ENCODE data around the gene PML.
"Not testable (repeated sequence)": the region's sequence is repeated elsewhere in the genome, so short reads cannot be mapped to it uniquely, and the experiment has no call there.

PML gene

GRCh38 chr15:73957785-73958184 is 36.7 kb upstream of the PML start:
- no peak for DNase-seq

DNA sequence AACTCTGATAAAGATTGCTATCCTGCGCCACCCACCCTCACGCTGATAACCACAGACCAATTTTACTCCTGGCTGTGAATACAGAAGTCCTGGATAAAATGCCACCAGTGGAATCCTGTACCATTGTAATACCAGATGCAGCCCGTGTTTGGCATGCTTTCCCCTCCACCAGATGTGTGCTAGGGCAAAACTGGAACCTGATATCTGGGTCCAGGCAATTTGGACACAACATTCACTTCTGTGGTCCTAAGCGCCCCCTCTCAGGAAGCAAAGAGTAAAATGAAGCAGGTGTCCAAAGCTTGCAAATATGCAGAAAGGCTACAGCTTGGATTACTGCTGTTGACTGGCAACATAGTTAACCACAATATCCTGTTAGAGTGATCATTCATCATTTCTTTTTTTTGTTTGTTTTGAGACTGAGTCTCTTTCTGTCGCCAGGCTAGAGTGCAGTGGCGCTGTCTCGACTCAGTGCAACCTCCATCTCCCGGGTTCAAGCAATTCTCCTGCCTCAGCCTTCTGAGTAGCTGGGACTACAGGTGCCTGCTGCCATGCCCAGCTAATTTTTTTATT is 35.4 kb upstream of the PML start:
- DNase-seq, result no peak

- no peak for DNase-seq
Observed at GRCh38 chr15:73959801-73960200, 34.7 kb upstream of the PML start.

DNA sequence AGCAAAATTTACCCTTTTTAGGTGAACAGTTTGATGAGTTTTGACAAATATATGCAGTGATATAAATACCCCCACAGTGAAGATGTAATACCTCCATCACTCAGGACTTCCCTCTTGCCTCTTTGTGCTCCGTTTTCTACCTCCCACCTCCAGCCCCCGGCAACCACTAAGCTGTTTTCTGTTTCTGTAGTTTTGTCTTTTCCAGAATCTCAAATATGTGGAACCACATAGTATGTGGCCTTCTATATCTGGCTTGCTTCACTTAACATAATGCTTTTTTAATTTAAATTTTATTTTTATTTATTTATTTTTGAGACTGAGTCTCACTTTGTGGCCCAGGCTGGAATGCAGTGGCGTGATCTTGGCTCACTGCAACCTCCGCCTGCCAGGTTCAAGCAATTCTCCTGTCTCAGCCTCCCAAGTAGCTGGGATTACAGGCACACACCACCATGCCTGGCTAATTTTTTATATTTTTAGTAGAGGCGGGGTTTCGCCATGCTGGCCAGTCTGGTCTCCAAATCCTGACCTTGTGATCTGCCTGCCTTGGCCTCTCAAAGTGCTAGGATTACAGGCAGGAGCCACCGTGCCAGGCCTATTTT is 33.9 kb upstream of the PML start:
- DNase-seq, result not testable (repeated sequence)

DNA sequence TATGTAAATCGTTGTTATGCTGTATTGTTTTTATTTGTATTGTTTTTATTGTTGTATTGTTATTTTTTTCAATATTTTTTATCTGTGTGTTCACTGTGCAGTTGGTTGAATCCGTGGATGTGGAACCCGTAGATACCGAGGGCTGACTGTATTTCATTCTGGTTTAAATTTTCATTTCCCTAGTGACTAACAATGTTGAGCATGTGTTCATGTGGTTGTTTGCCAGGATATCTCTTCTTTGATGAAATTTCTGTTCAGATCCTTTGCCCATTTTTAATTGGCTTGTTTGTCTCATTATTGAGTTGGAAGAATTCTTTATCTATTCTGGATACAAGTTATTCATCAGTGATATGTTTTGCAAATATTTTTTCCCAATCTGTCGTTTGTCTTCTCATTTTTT is 32.1 kb upstream of the PML start:
- DNase-seq, result no peak

DNA sequence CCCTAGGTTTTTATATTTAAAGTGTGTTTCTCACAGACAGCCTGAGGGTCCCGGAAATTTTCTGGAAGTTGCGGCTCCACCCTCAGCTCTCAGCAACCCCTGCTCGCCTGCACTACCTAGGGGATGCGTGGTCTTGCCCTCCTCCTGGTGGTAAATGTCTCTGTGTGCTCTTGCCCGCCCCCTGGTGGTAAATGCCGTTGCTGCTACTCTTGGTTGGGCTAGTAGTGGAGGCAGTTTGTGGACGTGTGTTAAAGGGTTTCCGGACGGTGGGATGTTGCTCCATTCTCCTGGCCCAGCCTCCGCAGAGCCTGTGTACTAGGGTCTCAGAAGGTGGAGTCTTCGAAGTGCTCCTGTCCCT is 29.8 kb upstream of the PML start:
- DNase-seq, result peak; percentile 54 to 95

- no peak for DNase-seq
Observed at GRCh38 chr15:73965094-73965757, 29.3 kb upstream of the PML start.

GRCh38 chr15:73965758-73966113 is 28.8 kb upstream of the PML start:
- DNase-seq, result peak; percentile 60 to 70

GRCh38 chr15:73968461-73968860 is 26.1 kb upstream of the PML start:
- no peak for DNase-seq

GRCh38 chr15:73969151-73969759 is 25.3 kb upstream of the PML start:
- no peak for DNase-seq

GRCh38 chr15:73972984-73973682 is 21.4 kb upstream of the PML start:
- DNase-seq, result peak; percentile 72 to 95

GRCh38 chr15:73973683-73974200 is 20.8 kb upstream of the PML start:
- not testable (repeated sequence) for DNase-seq

DNA sequence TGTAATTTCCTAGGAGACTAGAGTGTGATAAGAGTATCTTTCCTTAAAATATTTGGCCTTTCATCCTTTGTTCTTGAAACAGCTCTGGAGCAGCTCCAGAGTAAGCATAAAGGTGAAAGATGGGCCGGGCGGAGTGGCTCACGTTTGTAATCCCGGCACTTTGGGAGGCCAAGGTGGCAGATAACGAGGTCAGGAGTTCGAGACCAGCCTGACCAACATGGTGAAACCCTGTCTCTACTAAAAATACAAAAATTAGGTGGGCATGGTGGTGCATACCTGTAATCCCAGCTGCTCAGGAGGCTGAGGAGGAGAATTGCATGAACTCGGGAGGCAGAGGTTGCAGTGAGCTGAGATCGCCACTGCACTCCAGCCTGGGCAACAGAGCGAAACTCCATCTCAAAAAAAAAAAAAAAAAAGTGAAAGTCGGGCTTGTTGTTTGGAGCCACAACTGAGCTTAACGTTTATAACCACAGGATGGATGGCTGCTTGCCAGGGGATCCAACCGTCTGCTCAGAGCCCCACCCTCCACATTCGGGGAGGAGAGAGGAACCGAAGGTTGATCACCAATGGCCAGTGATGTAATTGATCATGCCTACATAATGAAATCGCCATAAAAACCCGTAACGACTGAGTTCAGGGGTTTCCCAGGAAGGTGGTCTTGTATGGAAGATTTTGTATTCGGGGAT is 18.9 kb upstream of the PML start:
- DNase-seq, result peak; percentile 33 to 36

DNA sequence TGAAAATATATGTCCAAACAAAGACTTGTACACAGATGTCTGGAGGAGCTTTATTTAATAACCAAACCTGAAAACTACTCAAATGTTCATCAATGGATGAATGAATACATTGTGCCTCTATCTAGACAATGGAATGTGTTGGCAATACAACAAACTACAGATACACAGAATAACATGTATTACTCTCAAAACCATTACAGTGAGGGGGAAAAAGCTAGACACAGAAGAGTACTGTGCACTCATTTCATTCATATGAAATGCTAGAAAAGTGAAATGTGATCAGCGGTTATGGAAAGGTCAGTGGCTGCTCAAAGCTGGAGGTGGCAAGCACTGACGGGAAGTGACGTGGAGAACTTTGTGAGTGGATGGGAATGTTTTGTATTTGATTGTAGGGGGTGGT is 15.6 kb upstream of the PML start:
- no peak for DNase-seq

DNA sequence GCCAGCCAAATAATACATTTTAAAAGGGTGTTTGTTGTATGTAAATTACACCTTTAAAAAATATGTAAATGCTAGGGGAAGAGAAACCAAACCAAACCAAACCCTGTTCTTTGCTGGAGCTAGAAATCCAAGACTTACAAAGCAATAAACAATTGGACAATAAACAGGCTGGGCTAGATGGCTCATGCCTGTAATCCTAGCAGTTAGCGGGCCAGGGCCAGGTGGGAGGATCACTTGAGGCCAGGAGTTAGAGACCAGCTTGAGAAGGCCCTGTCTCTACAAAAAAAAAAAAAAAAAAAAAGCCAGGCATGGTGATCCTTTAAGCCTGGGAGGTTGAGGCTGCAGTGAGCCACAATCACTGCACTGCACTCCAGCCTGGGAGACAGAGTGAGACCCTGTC is 14.9 kb upstream of the PML start:
- DNase-seq, result no peak

- DNase-seq, result peak; percentile 74 to 78
Observed at GRCh38 chr15:73981761-73982221, 12.7 kb upstream of the PML start.

- no peak for DNase-seq
Observed at GRCh38 chr15:73982222-73982962, 12.1 kb upstream of the PML start.

GRCh38 chr15:73983211-73983727 is 11.2 kb upstream of the PML start:
- no peak for DNase-seq

GRCh38 chr15:73983773-73984172 is 10.7 kb upstream of the PML start:
- no peak for DNase-seq

GRCh38 chr15:73984208-73984979 is 10.1 kb upstream of the PML start:
- no peak for DNase-seq

Measured in inflammatory macrophage treated with lipopolysaccharide for 1 hour (primary cell).